ENCODE results near the gene PHKA1. TPM values are rescaled to one million over a fixed set of nuclear protein-coding genes. Genes with fewer than 3 reads are reported as not detected.
"Not testable (repeated sequence)": the region's sequence is repeated elsewhere in the genome, so short reads cannot be mapped to it uniquely, and the experiment has no call there.

PHKA1 gene
- 10 to 100 TPM in 1 of 2 experiments, 1 to 10 TPM in 1; 9.7 to 10.2 TPM for total RNA-seq

DNA sequence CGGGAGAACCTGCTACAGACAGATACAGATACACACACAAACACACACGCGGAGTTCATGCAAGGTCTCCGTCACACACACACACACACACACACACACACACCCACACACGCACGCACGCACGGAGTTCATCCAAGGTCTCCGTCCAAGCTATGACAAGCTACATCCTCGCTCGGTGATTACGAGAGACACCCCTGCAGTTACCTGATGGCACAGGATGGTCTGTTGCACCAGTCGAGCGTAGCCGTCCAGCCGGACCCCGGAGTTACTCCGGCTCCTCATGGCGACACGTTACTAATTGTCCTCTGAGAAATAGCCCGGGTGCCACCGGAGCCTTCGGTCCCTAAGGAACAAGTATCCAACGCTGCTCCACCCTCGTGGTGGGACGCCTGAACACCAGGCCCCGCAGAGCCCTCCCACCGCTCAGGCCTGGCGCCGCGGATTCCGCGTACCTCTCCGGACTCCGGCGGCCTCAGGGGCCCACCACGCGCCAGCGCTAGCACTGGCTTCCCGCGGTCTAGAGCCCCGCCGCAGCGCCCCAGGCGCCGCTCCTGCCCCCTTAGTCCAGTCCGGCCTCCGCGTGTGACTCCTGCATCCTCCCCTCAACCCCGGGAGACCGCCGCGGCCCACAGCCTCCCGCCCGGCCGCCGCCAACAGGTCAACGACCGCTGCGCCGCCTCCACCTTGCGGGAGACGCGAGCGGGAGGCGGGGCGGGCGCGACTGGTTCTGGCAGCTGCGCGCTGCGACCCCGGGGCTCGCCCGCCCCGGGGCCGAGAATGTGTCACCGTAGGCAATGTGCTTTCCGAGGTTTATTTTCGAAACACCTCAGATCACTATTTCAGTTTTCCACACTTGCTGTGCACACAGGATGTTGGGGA, at the start of gene PHKA1:
PHKA1 (minus strand) TSS at position 708 of the 879 bp plus-strand sequence; CDS start at position 282, 426 bp downstream.
- peak within 1 kb of the TSS; percentile 88 for H3K27ac Mint-ChIP-seq
- DNase-seq, result peak; percentile 72
- not testable (repeated sequence) for H3K9me3 Mint-ChIP-seq

DNA sequence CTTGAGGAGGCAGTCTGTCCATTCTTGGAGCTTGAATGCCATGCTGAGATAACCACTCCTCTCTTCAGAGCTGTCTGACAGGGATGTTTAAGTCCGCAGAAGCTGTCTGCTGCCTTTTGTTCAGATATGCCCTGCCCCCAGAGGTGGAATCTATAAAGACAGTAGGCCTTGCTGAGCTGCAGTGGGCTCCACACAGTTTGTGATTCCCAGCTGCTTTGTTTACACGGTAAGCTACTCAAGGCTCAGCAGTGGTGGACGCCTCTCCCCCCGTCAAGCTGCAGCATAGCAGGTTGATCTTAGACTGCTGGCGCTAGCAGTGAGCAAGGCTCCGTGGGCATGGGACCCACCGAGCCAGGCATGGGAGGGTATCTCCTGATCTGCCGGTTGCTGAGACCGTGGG, 46.3 kb upstream of the PHKA1 start:
- DNase-seq, H3K9me3 Mint-ChIP-seq, H3K27me3 Mint-ChIP-seq, H3K4me1 Mint-ChIP-seq, H3K4me3 Mint-ChIP-seq, H3K36me3 Mint-ChIP-seq, H3K27ac Mint-ChIP-seq: not testable (repeated sequence)

More for the DNA sequence above, at the start of gene PHKA1:
- H3K36me3 Mint-ChIP-seq, result peaks cover 11% of the 10 kb centered on the region
- peak within 1 kb of the TSS; percentile 79 for H3K4me3 Mint-ChIP-seq
- not testable (repeated sequence) for H3K4me1 Mint-ChIP-seq, H3K27me3 Mint-ChIP-seq

DNA sequence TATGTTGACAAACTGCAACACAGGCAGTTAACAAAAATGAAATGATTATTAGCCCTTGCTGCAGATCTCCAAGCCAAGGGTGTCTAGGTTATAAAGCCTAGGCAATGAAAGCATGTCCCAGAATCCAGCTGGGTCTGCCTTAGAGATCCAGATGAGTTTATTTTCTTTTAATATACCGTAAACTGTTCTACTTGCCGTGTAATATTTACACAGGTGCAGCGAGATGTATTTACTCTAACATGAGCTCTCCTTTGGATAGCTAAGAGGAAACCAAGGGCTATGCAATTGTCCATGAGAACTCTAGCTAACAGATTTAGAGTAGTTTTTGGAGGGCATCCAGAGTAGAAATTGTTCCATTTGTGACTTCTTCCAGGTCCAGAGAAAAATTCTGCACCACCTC, 34.4 kb upstream of the PHKA1 start:
- not testable (repeated sequence) for H3K4me1 Mint-ChIP-seq, DNase-seq, H3K27me3 Mint-ChIP-seq, H3K27ac Mint-ChIP-seq, H3K4me3 Mint-ChIP-seq, H3K9me3 Mint-ChIP-seq, H3K36me3 Mint-ChIP-seq

DNA sequence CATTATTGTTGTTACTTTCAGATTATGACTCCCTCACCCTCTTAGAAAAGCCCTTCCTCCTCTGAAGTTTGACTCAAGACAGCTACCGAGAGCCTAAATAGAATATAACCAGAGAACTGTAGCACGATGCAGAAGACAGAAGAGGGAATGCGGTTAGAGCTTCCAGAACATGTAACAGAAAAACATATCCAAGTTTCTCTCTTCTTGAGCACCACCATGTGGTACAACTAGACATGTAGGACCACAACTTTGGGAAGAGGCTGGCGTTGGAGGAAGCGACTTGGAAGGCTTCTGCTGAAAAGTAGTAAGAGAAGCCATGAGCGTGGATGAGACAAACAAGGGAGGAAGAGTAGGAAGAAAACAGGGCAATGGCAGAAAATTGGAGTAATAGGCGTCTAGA, 31.4 kb upstream of the PHKA1 start:
- H3K4me3 Mint-ChIP-seq, H3K4me1 Mint-ChIP-seq, H3K27me3 Mint-ChIP-seq, H3K27ac Mint-ChIP-seq, DNase-seq, H3K36me3 Mint-ChIP-seq, H3K9me3 Mint-ChIP-seq: not testable (repeated sequence)

DNA sequence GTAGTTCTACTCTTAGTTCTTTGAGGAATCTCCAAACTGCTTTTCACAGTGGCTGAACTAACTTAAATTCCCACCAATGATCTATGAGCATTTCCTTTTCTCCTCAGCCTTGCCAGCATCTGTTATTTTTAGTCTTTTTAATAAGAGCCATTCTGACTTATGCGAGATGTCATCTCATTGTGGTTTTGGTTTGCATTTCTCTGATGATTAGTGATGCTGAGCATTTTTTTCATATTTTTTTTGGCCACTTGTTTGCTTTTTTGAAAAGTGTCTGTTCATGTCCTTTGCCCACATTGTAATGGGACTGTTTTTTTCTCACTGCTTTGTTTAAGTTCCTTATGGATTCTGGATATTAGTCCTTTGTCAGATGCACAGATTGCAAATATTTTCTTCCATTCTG, 21.5 kb upstream of the PHKA1 start:
- H3K27ac Mint-ChIP-seq, result no peak overlapping the region
- H3K4me3 Mint-ChIP-seq, result no peak overlapping the region
- H3K36me3 Mint-ChIP-seq, result no peaks in the 10 kb centered on the region
- no peak for DNase-seq
- peaks cover 29% of the 10 kb centered on the region for H3K27me3 Mint-ChIP-seq
- H3K4me1 Mint-ChIP-seq, result no peaks in the 10 kb centered on the region
- no peaks in the 10 kb centered on the region for H3K9me3 Mint-ChIP-seq

DNA sequence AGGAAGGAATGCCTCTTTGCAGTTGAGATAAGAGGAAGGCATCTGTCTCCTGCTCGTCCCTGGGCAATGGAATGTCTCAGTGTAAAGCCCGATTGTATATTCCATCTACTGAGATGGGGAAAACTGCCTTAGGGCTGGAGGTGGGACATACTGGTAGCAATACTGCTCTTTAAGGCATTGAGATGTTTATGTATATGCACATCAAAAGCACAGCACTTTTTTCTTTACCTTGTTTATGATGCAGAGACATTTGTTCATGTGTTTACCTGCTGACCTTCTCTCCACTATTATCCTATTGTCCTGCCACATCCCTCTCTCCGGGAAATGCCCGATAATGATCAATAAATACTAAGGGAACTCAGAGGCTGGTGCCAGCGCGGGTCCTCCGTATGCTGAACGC, 19.5 kb upstream of the PHKA1 start:
- DNase-seq, H3K4me3 Mint-ChIP-seq, H3K4me1 Mint-ChIP-seq, H3K9me3 Mint-ChIP-seq, H3K36me3 Mint-ChIP-seq, H3K27ac Mint-ChIP-seq: not testable (repeated sequence)
- H3K27me3 Mint-ChIP-seq, result peaks cover 26% of the 10 kb centered on the region

DNA sequence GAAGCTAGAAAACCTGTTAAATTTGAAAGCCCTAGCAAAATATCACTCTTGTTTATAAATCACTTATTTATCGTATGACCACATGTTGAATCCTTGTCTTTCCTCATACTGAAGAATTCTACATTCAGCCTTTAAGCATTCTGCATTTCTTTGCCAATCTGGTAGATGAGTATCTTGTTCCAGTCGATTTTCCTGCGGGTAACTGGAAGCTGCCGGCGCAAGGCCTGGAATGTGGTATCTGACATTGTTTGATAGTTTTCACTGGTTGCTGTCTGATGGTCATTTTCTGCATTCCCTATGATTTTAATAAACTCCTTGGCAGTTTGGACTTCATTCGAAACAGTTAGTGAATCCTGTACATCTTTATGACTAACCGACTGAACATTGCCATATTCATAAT, 13.7 kb upstream of the PHKA1 start:
- Mint-ChIP-seq H3K9me3 (no peaks in the 10 kb centered on the region), H3K36me3 (no peaks in the 10 kb centered on the region), H3K27ac (no peak overlapping the region), H3K4me1 (no peaks in the 10 kb centered on the region), H3K27me3 (peaks cover 16% of the 10 kb centered on the region), H3K4me3 (no peak overlapping the region)
- DNase-seq, result no peak

DNA sequence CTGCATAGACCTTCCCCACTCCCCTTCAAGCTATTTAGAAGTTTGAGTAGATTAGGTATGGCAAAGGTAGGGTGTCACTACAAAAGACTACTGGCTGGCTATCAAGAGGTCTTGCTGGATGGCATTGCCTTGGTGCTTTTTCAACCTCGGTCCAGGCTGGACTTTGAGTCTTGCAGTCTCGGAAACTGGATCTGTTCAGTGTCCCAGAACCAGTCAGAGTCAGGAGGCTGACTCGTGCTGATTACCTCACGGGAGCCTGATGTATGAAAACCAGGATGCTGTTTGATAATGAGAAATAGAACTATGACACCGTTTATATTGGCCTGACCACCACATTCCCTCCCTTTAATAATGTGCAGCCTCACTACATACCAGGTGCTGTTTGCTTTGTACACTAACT, 2.7 kb upstream of the PHKA1 start:
- peaks cover 9% of the 10 kb centered on the region for H3K36me3 Mint-ChIP-seq
- H3K4me3 Mint-ChIP-seq, result no peak overlapping the region
- no peaks in the 10 kb centered on the region for H3K9me3 Mint-ChIP-seq
- no peak overlapping the region for H3K27ac Mint-ChIP-seq
- no peaks in the 10 kb centered on the region for H3K27me3 Mint-ChIP-seq
- peaks cover 6% of the 10 kb centered on the region for H3K4me1 Mint-ChIP-seq
- no peak for DNase-seq

DNA sequence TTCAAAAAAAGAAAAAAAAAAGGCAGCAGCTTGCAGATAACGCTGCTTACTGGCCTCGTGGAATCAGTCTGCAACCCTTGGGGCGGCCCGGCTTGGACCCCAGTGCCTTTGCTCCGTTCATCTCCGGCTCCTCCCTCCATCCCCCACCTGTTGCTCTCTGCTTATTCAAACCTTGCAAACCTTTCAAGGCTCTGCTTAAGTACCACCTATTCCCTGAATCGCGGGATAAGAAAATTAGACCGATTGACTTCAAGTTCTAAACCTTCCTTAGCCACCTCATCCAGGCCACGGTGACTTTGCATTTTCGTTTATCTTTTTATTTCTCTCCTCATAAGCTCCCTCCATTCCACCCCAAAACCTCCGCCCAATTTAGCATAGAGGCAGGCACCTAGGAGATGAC, 1.4 kb upstream of the PHKA1 start:
- Mint-ChIP-seq H3K27me3 (no peaks in the 10 kb centered on the region), H3K36me3 (peaks cover 9% of the 10 kb centered on the region), H3K27ac (no peak overlapping the region), H3K4me1 (peaks cover 6% of the 10 kb centered on the region), H3K4me3 (no peak overlapping the region), H3K9me3 (no peaks in the 10 kb centered on the region)
- DNase-seq, result no peak

DNA sequence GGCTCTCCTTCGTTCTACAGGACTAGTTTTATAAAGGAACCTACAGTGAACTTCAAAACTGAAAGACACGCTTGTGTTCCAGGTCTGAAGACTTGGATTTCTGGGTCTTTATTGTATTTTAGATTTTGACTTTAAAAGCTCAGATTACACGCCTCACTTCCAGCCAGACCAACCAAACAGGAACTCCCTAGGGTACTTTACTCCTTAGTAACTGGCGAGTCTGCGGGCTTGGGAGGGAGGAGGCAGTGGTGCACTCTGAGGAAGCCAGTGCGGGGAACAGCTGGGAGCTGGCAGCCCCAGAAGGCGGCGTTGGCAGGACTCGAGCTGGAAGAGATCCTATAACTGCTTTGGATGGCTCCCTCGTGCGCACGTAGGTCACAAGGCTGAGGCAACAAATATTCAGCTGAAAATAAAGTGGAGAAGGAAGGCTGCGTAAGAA, 391 bp upstream of the PHKA1 start:
- no peaks in the 10 kb centered on the region for H3K27me3 Mint-ChIP-seq
- peak; percentile 4 for DNase-seq

DNA sequence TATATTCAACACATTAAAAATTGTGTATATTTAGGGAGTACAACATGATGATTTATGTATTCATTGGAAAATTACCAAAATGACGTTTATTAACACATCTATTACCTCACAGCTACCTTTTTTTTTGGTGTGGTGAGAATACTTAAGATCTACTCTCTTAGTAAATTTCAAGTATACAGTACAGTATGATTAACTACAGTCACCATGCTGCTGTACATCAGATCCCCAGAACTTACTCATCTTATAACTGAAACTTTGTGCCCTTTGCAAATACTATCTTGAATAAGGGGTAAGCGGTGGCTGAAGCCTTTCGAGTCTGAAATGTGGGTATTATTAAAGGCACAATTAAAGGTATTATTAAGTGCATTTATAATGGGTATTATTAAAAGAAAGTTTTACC, 976 bp downstream of the PHKA1 start:
- DNase-seq, result no peak
- Mint-ChIP-seq H3K27me3 (no peaks in the 10 kb centered on the region), H3K4me3 (peak overlapping the region; percentile 79), H3K4me1 (peaks cover 6% of the 10 kb centered on the region), H3K27ac (peak overlapping the region; percentile 71), H3K36me3 (peaks cover 15% of the 10 kb centered on the region), H3K9me3 (no peaks in the 10 kb centered on the region)

More for the DNA sequence above, 391 bp upstream of the PHKA1 start:
- Mint-ChIP-seq H3K4me1 (peaks cover 6% of the 10 kb centered on the region), H3K36me3 (peaks cover 9% of the 10 kb centered on the region), H3K9me3 (no peaks in the 10 kb centered on the region), H3K4me3 (peak overlapping the region; percentile 79), H3K27ac (peak overlapping the region; percentile 88)

DNA sequence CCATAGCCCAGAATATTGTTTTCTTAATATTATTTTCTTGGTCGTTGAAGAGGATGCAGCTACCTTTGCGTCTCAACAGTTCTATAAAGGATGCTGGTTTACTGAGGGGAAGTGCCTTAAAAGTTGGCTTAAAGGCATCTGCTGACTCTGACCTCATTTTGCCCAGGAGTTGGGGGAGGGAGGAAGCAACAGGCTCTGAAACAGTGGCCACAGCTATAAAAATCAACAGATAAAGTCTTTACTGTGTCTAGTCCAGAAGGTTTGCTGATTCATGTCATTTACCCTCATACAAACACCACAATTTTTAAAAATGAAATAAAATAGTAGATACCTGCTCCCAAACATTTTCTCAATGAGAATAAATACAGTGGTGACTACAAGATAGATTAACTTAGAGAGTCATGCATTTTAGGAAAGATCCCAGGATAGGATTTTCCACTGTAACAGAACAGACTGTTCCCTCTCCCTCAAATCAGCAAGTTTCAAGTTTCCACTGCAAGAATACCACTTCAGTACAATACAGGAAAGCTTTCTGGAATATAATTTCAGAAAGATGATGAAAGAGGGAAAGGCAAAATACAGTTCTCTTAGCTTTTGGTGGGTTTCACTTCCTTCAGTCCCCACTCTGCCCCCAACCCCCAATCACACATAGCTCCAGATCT, 1.9 kb downstream of the PHKA1 start:
- Mint-ChIP-seq H3K9me3 (no peaks in the 10 kb centered on the region), H3K27me3 (no peaks in the 10 kb centered on the region), H3K4me1 (peaks cover 6% of the 10 kb centered on the region), H3K27ac (no peak overlapping the region), H3K4me3 (peak overlapping the region; percentile 79), H3K36me3 (peaks cover 17% of the 10 kb centered on the region)
- no peak for DNase-seq

DNA sequence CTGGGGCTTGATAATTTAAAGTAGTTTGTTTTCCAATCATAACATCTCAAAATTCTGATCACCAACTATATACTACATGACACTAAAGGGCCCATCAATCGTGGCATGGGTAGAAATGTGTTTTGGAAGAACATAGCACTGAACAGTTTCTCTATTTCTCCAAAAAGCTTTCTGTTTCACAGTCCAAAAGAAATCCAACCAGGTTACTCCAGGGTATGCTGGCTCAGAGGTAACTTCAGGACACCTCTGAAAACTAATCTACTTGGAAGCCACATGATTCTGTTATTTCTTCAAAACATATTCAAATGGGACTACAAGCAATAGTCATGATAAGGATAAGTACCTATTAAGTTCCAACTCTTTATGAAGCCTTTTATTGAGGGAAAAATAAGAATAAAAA, 8.3 kb downstream of the PHKA1 start:
- Mint-ChIP-seq H3K9me3 (no peaks in the 10 kb centered on the region), H3K27me3 (no peaks in the 10 kb centered on the region)

DNA sequence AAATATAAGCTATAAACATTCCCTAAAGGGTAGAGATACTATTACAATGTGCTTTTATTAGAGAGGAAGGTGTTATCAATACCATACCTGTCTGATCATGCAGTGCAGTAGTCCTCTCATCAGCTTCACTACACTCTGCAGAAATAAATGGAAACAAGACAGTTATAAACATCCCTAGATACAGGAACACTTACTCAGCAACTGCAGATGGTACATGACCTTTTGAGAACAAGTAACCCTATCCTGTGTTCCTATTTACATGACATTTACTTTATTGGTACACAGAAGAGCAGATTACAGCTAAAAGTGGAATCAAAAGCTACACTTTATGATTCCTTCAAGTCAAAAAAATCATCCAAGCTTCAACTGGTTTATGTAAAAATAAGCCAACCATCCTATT, 9.0 kb downstream of the PHKA1 start:
- DNase-seq, result no peak
- Mint-ChIP-seq H3K4me1 (no peaks in the 10 kb centered on the region), H3K27me3 (no peaks in the 10 kb centered on the region), H3K9me3 (no peaks in the 10 kb centered on the region), H3K4me3 (no peak overlapping the region), H3K27ac (no peak overlapping the region), H3K36me3 (peaks cover 29% of the 10 kb centered on the region)

More for the DNA sequence above, 8.3 kb downstream of the PHKA1 start:
- Mint-ChIP-seq H3K27ac (no peak overlapping the region), H3K4me3 (no peak overlapping the region), H3K4me1 (no peaks in the 10 kb centered on the region), H3K36me3 (peaks cover 28% of the 10 kb centered on the region)
- no peak for DNase-seq

DNA sequence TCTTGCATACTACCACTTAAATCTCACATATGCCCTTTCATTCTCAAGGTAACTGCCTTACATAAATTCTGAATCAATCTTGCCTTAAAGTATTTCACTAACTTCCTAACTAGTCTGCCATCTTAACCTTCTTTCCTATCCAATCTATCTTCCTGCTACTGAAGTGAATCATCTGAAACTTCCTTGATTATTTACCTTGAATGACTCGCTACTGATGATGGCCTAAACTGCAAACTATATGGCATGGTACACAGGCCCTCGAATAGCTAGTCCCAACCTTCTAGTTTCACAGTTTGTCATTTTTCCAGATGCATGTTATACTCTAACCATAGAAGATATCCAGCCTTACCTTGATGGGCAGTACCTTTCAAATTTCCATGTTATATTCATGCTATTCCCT, 19.9 kb downstream of the PHKA1 start:
- Mint-ChIP-seq H3K36me3 (peaks cover 10% of the 10 kb centered on the region), H3K4me1 (no peaks in the 10 kb centered on the region), H3K9me3 (no peaks in the 10 kb centered on the region), H3K4me3 (no peak overlapping the region), H3K27me3 (no peaks in the 10 kb centered on the region), H3K27ac (no peak overlapping the region)
- no peak for DNase-seq

DNA sequence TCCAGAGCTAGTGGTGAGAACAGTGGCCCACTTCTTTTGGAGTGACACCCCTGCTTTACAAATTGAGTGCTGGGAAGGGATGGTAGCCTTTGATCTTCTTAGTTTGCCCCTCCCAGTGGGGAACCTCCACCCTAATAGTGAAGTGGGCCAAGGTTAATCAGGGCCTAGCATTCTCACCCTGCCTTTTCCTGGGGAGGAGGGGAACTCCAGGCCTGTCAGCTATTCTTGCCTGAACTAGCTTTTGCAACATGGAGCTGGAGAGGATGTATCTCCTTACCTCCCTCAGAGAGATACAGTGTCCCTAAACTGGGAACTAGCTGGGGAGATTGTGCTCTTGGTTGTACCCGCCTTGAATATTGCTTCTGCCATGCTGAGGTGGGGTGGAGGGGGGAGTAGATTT, 20.6 kb downstream of the PHKA1 start:
- Mint-ChIP-seq H3K27ac (no peak overlapping the region), H3K9me3 (no peaks in the 10 kb centered on the region), H3K4me3 (no peak overlapping the region), H3K36me3 (peaks cover 10% of the 10 kb centered on the region), H3K4me1 (no peaks in the 10 kb centered on the region), H3K27me3 (no peaks in the 10 kb centered on the region)
- no peak for DNase-seq
